Right lobe of liver (tissue), 6 donors: ENCODE measurements around the gene CCDC112. TPM values are rescaled to one million over a fixed set of nuclear protein-coding genes. Genes with fewer than 3 reads are reported as not detected.

Experiments used
- ATAC-seq, 4 donors: fragments of 200-7000 bp; cut with Tn5 transposase; one replicate each; pipeline ENCODE4 v1.9.1; 2020; ENCODE audit warnings: mild to moderate bottlenecking in 4 of 4, moderate library complexity in 4 of 4
- DNase-seq, 3 donors: peaks; one replicate each; pipeline ENCODE4 v3.0.0-alpha.2; 2020
- H3K27ac ChIP-seq, 3 donors: fragments of 200-600 bp; one replicate each; pipeline ENCODE4 v1.8.0; 2022
- H3K27me3 ChIP-seq, 2 donors: fragments of 200-600 bp; one replicate each; pipeline ENCODE4 v1.8.0; 2022
- H3K36me3 ChIP-seq, 4 donors: fragments of 200-600 bp; sonication (generic) in 1 of 4; one replicate each; pipeline versions ENCODE4 v1.5.1 to v1.8.0; 2017 to 2022; ENCODE audit warnings: control low read depth in 1 of 4
- H3K4me1 ChIP-seq, 4 donors: fragments of 200-600 bp; sonication (generic) in 1 of 4; one replicate each; pipeline versions ENCODE4 v1.5.1 to v1.8.0; 2017 to 2022; ENCODE audit warnings: control low read depth in 1 of 4
- H3K4me3 ChIP-seq, 3 donors: fragments of 200-600 bp; one replicate each; pipeline ENCODE4 v1.8.0; 2022
- H3K9me3 ChIP-seq, 4 donors: fragments of 200-600 bp; sonication (generic) in 1 of 4; one replicate each; pipeline versions ENCODE4 v1.5.1 to v1.8.0; 2017 to 2022; ENCODE audit warnings: control low read depth in 1 of 4
- CTCF ChIP-seq, 4 donors: fragments of 200-600 bp in 3 of 4; fragments of 450-650 bp in 1 of 4; IDR thresholded peaks; one replicate each; pipeline versions ENCODE4 v1.5.1 to v1.8.0; 2016 to 2022; ENCODE audit warnings: antibody characterized with exemption in 4 of 4, mild to moderate bottlenecking in 2 of 4
- POLR2A ChIP-seq: fragments of 450-650 bp; IDR thresholded peaks from one replicate; pipeline ENCODE4 v1.6.1; 2017; ENCODE audit warnings: antibody characterized with exemption, mild to moderate bottlenecking
- WGBS: methylation state at CpG from one replicate; pipeline ENCODE4 v1.1.6; 2018; ENCODE audit warnings: low coverage, low lambda C conversion rate; ENCODE audit not compliant: insufficient coverage; ENCODE audit errors: missing lambda C conversion rate; 5-methylcytosine and 5-hydroxymethylcytosine counted together
- intact Hi-C, 2 donors: fragments of 100-400 bp; cut with DNase I; formaldehyde crosslinking; loops; one replicate each; pipeline versions ENCODE4 v1.11.2 to v1.14.1; 2022
- total RNA-seq, 6 experiments: library from RNA; depleted of rRNA in 2 of 6; stranded (reverse); fragments of >200 nt in 2 of 6; fragmentation: NEBNext Ultra II Directional in 3 of 6; extraction: Animal tissue kit (Norgen Biotek cat#: 25700) in 3 of 6; gene quantifications; one replicate each; pipeline versions ENCODE4 v1.1.0 to v1.2.4, GENCODE V29; 2016 to 2023
- donor health status: DM: no; HTN: yes; CAD: no.
- donor health status: DM: no; HTN: no; CAD: no.
- donor health status: DM: no; HTN: no; CAD: no.
- donor health status: DM: no; HTN: yes; CAD: no.
- donor health status: DM: no; HTN: yes; CAD: no.

The CCDC112 gene
- total RNA-seq, 6 experiments from 2014 or later = 0.49 to 1.8 (median 0.93) TPM

DNA sequence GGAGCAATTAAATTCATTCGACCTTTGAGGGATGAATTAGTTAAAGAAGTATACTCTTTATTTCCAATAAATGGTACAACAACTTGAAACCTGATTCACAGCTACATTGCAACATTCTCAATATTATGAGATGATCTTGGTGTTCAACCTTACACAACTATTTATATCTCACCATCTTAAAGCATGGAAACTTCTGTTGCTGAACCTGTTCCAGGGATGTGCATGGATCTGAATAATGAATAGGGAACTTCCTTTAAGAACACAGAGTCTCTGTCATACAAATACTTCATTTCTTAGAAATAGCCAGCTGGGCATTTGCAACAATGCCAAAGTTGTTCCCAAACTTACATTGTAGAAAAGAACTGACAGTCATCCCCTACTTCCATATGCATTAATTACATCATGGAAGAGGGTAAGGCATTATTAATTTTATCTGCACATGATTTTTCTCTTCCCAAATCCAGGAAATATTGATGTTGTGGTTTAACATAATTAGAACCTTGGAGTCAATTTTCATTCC, 39.8 kb upstream of the CCDC112 start:
- H3K27me3 ChIP-seq = no peaks in the 10 kb centered on the region
- no peaks in the 10 kb centered on the region for H3K36me3 ChIP-seq
- H3K9me3 ChIP-seq = no peaks in the 10 kb centered on the region
- intact Hi-C loops = no loop called here
- ATAC-seq (no peak), DNase-seq (no peak)
- no peak overlapping the region for H3K27ac ChIP-seq
- H3K4me3 ChIP-seq = no peak overlapping the region
- H3K4me1 ChIP-seq = peaks cover 0 to 14% (median 4%) of the 10 kb centered on the region in 4 donors
- no peak for TF ChIP-seq POLR2A
- TF ChIP-seq CTCF (IDR thresholded peaks at IDR 0.05) = no peak
- WGBS = 73% methylated on average over 1 of the region's 1 CpG

DNA sequence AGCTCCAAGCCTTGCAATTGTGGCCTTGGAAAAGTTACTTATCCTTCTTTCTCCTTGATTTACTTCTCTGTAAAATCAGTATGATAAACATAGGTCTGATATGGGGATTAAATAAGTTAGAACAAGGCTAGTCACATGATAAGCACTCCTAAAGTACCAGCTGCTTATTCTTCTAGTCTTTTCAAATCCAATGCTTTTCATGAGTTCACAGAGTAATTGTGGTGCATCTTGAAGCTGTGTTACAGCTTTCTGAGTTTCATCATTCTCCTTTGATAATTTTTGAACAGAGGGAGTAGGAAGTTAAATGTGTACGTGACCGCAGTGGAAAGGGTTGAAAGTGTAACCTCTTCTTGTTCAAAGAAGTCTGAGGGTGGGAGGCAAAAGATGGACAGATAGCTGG, 38.8 kb upstream of the CCDC112 start:
- Histone ChIP-seq H3K36me3 (no peaks in the 10 kb centered on the region), H3K9me3 (no peaks in the 10 kb centered on the region), H3K4me3 (no peak overlapping the region), H3K4me1 (peaks cover 0 to 14% (median 4%) of the 10 kb centered on the region in 4 donors), H3K27ac (no peak overlapping the region), H3K27me3 (no peaks in the 10 kb centered on the region)
- 39% methylated on average over 2 of the region's 2 CpGs for WGBS
- intact Hi-C loops = no loop called here
- TF ChIP-seq CTCF (IDR thresholded peaks at IDR 0.05) (no peak), POLR2A (no peak)
- no peak for ATAC-seq
- no peak for DNase-seq

GRCh38 chr5:115333164-115333563, 36.7 kb upstream of the CCDC112 start:
- Histone ChIP-seq H3K27me3 (no peaks in the 10 kb centered on the region), H3K27ac (no peak overlapping the region), H3K4me3 (no peak overlapping the region), H3K9me3 (no peaks in the 10 kb centered on the region), H3K4me1 (peaks cover 0 to 14% (median 4%) of the 10 kb centered on the region in 4 donors), H3K36me3 (no peaks in the 10 kb centered on the region)
- intact Hi-C loops = no loop called here
- WGBS = 67% methylated on average over 1 of the region's 1 CpG
- no peak for ATAC-seq
- TF ChIP-seq POLR2A = no peak
- TF ChIP-seq CTCF (IDR thresholded peaks at IDR 0.05) = no peak
- no peak for DNase-seq

GRCh38 chr5:115330830-115331229, 34.4 kb upstream of the CCDC112 start:
- H3K27ac ChIP-seq = no peak overlapping the region
- 42% methylated on average over 2 of the region's 2 CpGs for WGBS

More at GRCh38 chr5:115330830-115331229, 34.4 kb upstream of the CCDC112 start:
- no peaks in the 10 kb centered on the region for H3K4me1 ChIP-seq
- H3K27me3 ChIP-seq = no peaks in the 10 kb centered on the region
- DNase-seq = no peak
- H3K36me3 ChIP-seq = no peaks in the 10 kb centered on the region
- ATAC-seq = no peak
- intact Hi-C loops = no loop called here
- TF ChIP-seq CTCF (IDR thresholded peaks at IDR 0.05) = no peak
- TF ChIP-seq POLR2A = no peak
- no peak overlapping the region for H3K4me3 ChIP-seq
- H3K9me3 ChIP-seq = no peaks in the 10 kb centered on the region
